Measurements from ENCODE around the gene AKT1. TPM values are rescaled to one million over a fixed set of nuclear protein-coding genes. Genes with fewer than 3 reads are reported as not detected.

AKT1 gene
- total RNA-seq, 2 donors from 2014 or later: 158 to 162 TPM

GRCh38 chr14:104766863-104767633 is 28.5 kb downstream of the AKT1 start:
- no peak for DNase-seq (ENCODE audit: low spot score)
- no peak for ATAC-seq (ENCODE audit: insufficient number of reproducible peaks, low FRiP score, low read depth)
- Histone ChIP-seq H3K4me1 (ENCODE audit: control insufficient read depth in 1 of 2, low read depth in 2 of 2) (no peaks in the 10 kb centered on the region), H3K27me3 (replicated peaks; ENCODE audit: insufficient read depth) (no peaks in the 10 kb centered on the region), H3K4me3 (no peak overlapping the region), H3K9me3 (no peaks in the 10 kb centered on the region), H3K36me3 (peaks cover 13% of the 10 kb centered on the region), H3K27ac (no peak overlapping the region)
- no peak for TF ChIP-seq CTCF (IDR thresholded peaks at IDR 0.05)

- DNase-seq (ENCODE audit: low spot score) (no peak), ATAC-seq (ENCODE audit: insufficient number of reproducible peaks, low FRiP score, low read depth) (no peak)
- no peaks in the 10 kb centered on the region for H3K9me3 ChIP-seq
- no peak overlapping the region for H3K27ac ChIP-seq
- no peaks in the 10 kb centered on the region for H3K27me3 ChIP-seq (replicated peaks; ENCODE audit: insufficient read depth)
- no peak overlapping the region for H3K4me3 ChIP-seq
- peaks cover 6% of the 10 kb centered on the region for H3K36me3 ChIP-seq
- H3K4me1 ChIP-seq (ENCODE audit: control insufficient read depth in 1 of 2, low read depth in 2 of 2): no peaks in the 10 kb centered on the region
- no peak for TF ChIP-seq CTCF (IDR thresholded peaks at IDR 0.05)
Measured at GRCh38 chr14:104766256-104766862, 29.2 kb downstream of the AKT1 start.

DNA sequence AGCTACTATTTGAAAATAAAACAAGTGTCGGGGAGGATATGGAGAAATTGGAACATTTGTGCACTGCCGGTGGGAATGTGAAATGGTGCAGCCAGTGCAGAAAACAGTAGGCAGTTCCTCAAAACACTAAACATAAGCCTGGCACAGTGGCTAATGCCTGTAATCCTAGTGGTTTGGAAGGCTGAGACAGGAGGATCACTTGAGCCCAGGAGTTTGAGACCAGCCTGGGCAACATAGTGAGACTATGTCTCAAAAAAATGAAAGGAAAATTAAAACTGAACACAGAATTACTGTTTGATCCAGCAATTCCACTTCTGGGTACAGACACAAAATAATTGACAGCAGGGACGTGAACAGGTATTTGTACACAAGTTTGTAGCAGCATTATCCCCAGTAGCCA is 30.0 kb downstream of the AKT1 start:
- Histone ChIP-seq H3K9me3 (no peaks in the 10 kb centered on the region), H3K4me1 (ENCODE audit: control insufficient read depth in 1 of 2, low read depth in 2 of 2) (no peaks in the 10 kb centered on the region), H3K27ac (no peak overlapping the region), H3K36me3 (no peaks in the 10 kb centered on the region), H3K4me3 (no peak overlapping the region), H3K27me3 (replicated peaks; ENCODE audit: insufficient read depth) (no peaks in the 10 kb centered on the region)
- ATAC-seq (ENCODE audit: insufficient number of reproducible peaks, low FRiP score, low read depth) (no peak), DNase-seq (ENCODE audit: low spot score) (no peak)
- TF ChIP-seq CTCF (IDR thresholded peaks at IDR 0.05): no peak

DNA sequence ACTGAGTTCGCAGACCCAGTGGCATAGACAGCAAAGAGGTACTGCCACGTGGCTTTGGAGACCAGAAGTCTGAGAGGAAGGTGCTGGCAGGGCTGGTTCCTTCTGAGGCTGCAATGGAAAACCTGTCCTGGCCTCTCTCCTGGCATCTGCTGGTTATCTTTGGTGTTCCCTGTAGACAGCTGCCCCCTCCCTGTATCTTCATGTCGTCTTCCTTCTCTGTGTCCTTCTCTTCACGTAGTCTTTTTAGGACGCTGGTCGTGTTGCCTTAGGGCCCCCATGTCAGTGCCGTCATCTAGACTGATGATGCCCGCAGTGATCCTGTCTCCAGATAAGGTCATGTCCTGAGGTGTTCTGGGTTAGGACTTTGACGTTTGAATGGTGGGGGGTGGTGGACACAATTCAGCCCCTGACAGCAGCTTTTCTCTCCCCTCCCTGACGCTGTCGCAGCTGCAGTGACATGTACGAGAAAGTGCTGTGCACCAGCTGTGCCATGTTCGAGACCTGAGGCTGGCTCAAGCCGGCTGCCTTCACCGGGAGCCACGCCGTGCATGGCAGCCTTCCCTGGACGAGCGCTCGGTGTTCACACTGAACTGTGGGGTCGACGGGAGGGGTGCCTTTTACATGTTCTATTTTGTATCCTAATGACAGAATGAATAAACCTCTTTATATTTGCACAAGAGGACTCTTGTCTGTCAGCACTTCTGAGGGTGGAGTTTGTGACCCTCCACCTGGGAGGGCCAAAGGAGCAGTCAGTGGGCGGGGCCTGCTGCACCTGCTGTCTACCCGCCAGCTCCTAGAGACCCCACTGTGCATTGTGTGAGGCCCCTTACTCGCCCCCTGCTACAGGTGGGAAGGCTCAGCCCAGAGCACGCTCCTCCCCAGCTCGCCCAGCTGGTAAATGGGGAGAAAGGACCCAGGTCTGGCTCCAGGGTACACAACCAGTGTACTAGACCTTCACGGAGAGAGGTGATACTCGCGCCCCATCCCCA is 36.3 kb downstream of the AKT1 start:
- Histone ChIP-seq H3K36me3 (peaks cover 36% of the 10 kb centered on the region), H3K4me3 (no peak overlapping the region), H3K27ac (no peak overlapping the region), H3K27me3 (replicated peaks; ENCODE audit: insufficient read depth) (no peaks in the 10 kb centered on the region), H3K4me1 (ENCODE audit: control insufficient read depth in 1 of 2, low read depth in 2 of 2) (peaks cover 5 to 11% of the 10 kb centered on the region in 2 donors), H3K9me3 (no peaks in the 10 kb centered on the region)
- no peak for TF ChIP-seq CTCF (IDR thresholded peaks at IDR 0.05)
- DNase-seq (ENCODE audit: low spot score): no peak
- no peak for ATAC-seq (ENCODE audit: insufficient number of reproducible peaks, low FRiP score, low read depth)
